A204.1 (cell line): ENCODE data around the gene SLC6A1.
"Not testable (repeated sequence)": the region's sequence is repeated elsewhere in the genome, so short reads cannot be mapped to it uniquely, and the experiment has no call there.

ENCODE experiments used
- FAIRE-seq: peaks from 2 replicates; lab custom pipeline; 2012; peaks lifted over from hg19 to GRCh38; lab: Jason Lieb, UNC

The SLC6A1 gene

GRCh38 chr3:11061268-11061871, 68.8 kb downstream of the SLC6A1 start:
- not testable (repeated sequence) for FAIRE-seq

DNA sequence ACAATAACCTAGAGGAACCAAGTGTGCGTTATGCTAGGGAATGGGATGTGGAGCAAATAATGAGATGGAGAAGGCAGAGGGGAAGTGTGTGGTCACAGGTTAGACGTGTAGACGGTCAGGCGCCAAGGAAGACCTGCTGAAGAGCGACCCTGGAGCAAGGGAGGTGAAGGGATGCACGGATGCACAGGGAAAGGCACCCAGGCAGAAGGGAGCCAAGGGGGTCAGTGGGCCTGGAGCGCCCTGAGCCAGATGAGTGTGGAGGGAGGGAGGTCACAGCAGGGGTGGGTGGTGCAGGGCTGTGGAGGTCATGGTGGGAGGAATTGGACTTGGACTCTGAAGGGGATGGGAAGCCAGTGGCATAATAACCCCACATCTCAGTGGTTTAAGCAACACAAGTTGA, 70.2 kb downstream of the SLC6A1 start:
- no peak for FAIRE-seq

GRCh38 chr3:11071096-11071755, 78.7 kb downstream of the SLC6A1 start:
- FAIRE-seq, result no peak

DNA sequence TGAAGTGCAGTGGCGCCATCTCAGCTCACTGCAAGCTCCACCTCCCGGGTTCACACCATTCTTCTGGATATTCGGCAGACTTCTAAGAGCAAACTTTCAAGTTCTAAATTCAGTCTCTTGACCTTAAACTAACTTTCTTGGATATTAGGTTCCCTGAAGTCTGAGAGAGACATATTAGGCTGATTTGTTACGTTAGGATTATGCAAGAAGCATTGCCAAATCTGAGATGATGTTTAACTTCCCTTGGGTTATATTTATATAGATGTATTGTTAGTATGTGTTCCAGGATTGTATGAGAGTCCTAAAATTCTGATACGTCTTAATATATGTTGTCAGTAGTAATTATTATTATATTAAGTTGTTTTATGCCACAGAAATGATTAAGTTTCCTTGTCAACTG, 80.1 kb downstream of the SLC6A1 start:
- no peak for FAIRE-seq

DNA sequence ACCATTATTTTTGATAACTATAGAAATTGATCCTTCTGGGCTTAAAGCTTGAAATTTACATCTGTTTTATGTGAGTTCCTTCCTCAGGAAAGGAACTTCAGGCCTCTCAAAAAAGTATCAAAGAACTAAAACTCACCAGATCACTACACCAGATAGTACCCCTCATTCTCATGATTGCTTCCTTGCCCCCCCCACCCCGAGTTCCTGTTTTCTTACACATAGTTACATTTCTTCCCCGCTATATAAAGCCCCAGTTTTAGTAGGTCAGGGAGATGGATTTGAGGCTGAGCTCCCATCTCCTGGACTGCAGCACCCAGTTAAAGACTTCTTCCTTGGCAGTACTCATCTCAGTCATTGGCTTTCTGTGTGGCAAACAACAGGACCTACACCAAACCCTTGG, 81.5 kb downstream of the SLC6A1 start:
- no peak for FAIRE-seq

GRCh38 chr3:11074451-11074850, 81.9 kb downstream of the SLC6A1 start:
- no peak for FAIRE-seq

DNA sequence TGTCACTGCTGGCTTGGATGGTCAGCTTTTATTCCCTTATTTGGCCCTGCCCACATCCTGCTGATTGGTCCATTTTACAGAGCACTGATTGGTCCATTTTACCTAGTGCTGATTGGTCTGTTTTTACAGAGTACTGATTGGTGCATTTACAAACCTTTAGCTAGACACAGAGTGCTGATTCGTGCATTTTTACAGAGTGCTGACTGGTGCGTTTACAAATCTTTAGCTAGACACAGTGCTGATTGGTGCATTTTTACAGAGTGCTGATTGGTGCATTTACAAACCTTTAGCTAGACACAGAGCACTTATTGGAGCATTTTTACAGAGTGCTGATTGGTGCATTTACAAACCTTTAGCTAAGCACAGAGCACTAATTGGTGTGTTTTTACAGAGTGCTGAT, 82.6 kb downstream of the SLC6A1 start:
- FAIRE-seq, result not testable (repeated sequence)

- no peak for FAIRE-seq
Measured at GRCh38 chr3:11076711-11077110, 84.2 kb downstream of the SLC6A1 start.

GRCh38 chr3:11077466-11077865, 84.9 kb downstream of the SLC6A1 start:
- FAIRE-seq, result no peak

GRCh38 chr3:11078826-11079515, 86.4 kb downstream of the SLC6A1 start:
- FAIRE-seq, result no peak

DNA sequence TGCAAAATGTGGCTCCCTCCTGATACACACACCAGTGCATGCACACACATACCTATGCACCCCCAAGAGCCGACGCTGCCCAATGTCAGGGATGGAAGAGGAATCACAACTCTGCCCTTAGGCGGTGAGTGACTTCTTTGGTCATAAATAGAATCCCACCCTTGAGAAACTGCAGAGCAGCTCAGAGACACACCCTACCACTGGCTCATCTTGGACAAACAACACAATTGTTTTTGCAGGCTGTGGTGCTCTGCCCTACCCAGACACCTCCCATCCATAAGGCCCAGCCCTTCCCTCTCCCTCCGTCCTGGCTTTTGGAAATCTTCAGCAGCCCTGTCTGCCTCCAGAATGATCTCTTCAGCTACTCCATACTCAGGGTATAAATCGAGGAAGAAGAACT, 87.9 kb downstream of the SLC6A1 start:
- FAIRE-seq, result no peak

DNA sequence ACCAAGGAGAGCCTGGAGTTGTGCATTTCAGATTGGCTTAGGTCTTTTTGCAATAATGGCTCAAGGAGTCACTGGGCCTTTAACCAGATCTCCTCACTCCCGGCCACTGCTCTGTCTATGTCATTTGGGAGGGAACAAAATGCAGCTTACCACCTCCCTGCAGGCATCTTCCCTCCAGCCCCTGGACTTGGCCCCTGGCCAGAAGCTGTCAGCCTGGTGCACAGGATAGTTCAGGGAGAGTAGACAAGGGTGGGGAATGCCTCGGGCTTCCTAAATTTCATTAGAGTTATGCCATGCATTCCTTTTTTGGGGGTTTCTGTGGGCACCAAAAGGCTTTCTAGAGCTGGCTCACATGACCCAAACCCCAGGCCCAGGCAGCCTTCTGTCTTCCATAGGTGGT, 91.5 kb downstream of the SLC6A1 start:
- FAIRE-seq, result no peak

- no peak for FAIRE-seq
Measured at GRCh38 chr3:11084677-11085076, 92.1 kb downstream of the SLC6A1 start.

- FAIRE-seq, result no peak
Measured at GRCh38 chr3:11085093-11085840, 92.7 kb downstream of the SLC6A1 start.

GRCh38 chr3:11086856-11087255, 94.3 kb downstream of the SLC6A1 start:
- FAIRE-seq, result no peak

- FAIRE-seq, result no peak
Measured at GRCh38 chr3:11088066-11088465, 95.5 kb downstream of the SLC6A1 start.

GRCh38 chr3:11088831-11089230, 96.3 kb downstream of the SLC6A1 start:
- FAIRE-seq, result no peak
